ENCODE measurements around the gene EFS. TPM values are rescaled to one million over a fixed set of nuclear protein-coding genes. Genes with fewer than 3 reads are reported as not detected.
"Not testable (repeated sequence)": the region's sequence is repeated elsewhere in the genome, so short reads cannot be mapped to it uniquely, and the experiment has no call there.

Gene EFS
- total and polyA plus RNA-seq, 9 donors = 20.8 to 51.4 (median 43.9) TPM

DNA sequence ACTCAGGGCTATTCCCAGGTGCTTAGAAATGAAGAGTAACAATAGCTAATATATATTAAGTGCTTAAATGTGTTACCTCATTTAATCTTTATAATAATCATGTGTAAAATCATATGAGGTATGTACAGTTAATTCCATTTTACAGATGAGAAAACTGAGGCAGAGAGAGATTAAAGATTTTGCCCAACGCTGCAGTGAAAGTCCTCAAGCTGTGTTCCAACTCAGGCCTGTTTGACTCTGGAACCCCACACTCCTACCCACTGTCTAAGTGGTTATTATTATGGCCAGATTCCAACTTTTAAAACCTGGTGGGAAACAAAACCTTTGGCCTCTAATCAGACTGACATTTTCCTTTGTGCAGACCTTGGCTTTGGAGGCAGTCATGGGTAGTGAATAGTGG lies 22.0 kb upstream of the EFS start:
- no peak for DNase-seq
- Histone ChIP-seq H3K9me3 (replicated peaks; ENCODE audit: control insufficient read depth, low read depth, low read length) (no peaks in the 10 kb centered on the region), H3K27ac (ENCODE audit: low read length) (no peak overlapping the region), H3K36me3 (ENCODE audit: control insufficient read depth, insufficient read depth, low read length) (no peaks in the 10 kb centered on the region), H3K4me3 (ENCODE audit: low read length) (no peak overlapping the region), H3K4me1 (ENCODE audit: control insufficient read depth, insufficient read depth, low read length) (no peaks in the 10 kb centered on the region), H3K27me3 (ENCODE audit: control insufficient read depth, insufficient read depth, low read length) (peaks cover 3% of the 10 kb centered on the region)
- no CpG with 5 or more reads among the region's 1 CpG for WGBS (ENCODE audit: insufficient coverage)

- H3K9me3 ChIP-seq (replicated peaks; ENCODE audit: control insufficient read depth, low read depth, low read length); H3K27me3 ChIP-seq (ENCODE audit: control insufficient read depth, insufficient read depth, low read length); H3K4me1 ChIP-seq (ENCODE audit: control insufficient read depth, insufficient read depth, low read length); H3K4me3 ChIP-seq (ENCODE audit: low read length); DNase-seq; H3K36me3 ChIP-seq (ENCODE audit: control insufficient read depth, insufficient read depth, low read length); H3K27ac ChIP-seq (ENCODE audit: low read length): not testable (repeated sequence)
- 84% methylated on average over 11 of the region's 17 CpGs for WGBS (ENCODE audit: insufficient coverage)
These were observed 21.3 kb upstream of the EFS start for GRCh38 chr14:23386266-23386657.

DNA sequence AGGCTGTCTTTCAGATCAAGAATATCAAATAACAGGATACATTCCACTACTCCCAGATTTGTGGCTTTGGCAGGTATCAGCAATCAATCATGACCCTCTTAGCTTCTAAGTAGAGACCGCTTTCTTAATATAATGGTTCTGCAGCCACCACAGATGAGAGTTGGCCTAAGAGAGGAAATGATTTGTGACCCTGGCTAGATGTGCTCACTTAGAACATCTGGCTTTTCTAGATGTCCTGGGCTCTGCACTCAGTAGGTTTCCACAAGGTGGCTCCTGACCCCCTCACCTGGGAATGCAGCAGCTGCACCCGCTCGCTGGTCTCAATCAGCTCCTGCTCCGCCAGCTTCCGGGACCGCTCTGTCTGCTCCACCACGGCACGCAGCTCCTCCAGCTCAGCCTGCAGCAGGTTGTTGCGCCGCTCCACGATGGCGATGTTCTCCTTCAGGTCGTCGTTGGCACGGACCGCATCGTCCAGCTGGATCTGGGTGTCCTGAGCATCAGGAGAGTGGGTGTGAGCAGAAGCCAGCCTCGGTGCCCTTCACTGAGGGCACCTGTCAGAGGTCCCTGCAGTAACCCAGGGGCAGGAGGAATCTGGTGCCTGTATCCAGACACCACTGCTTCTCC lies 20.8 kb upstream of the EFS start:
- whole genome bisulfite sequencing (ENCODE audit: insufficient coverage) = 72% methylated on average over 10 of the region's 18 CpGs
- Histone ChIP-seq H3K4me1 (ENCODE audit: control insufficient read depth, insufficient read depth, low read length) (peaks cover 8% of the 10 kb centered on the region), H3K27ac (ENCODE audit: low read length) (no peak overlapping the region), H3K27me3 (ENCODE audit: control insufficient read depth, insufficient read depth, low read length) (peaks cover 3% of the 10 kb centered on the region), H3K9me3 (replicated peaks; ENCODE audit: control insufficient read depth, low read depth, low read length) (no peaks in the 10 kb centered on the region), H3K36me3 (ENCODE audit: control insufficient read depth, insufficient read depth, low read length) (no peaks in the 10 kb centered on the region), H3K4me3 (ENCODE audit: low read length) (no peak overlapping the region)
- DNase-seq = no peak

GRCh38 chr14:23385244-23385641 lies 20.3 kb upstream of the EFS start:
- Histone ChIP-seq H3K36me3 (ENCODE audit: control insufficient read depth, insufficient read depth, low read length) (no peaks in the 10 kb centered on the region), H3K4me3 (ENCODE audit: low read length) (no peak overlapping the region), H3K27ac (ENCODE audit: low read length) (no peak overlapping the region), H3K9me3 (replicated peaks; ENCODE audit: control insufficient read depth, low read depth, low read length) (no peaks in the 10 kb centered on the region), H3K4me1 (ENCODE audit: control insufficient read depth, insufficient read depth, low read length) (peaks cover 13% of the 10 kb centered on the region), H3K27me3 (ENCODE audit: control insufficient read depth, insufficient read depth, low read length) (peaks cover 3% of the 10 kb centered on the region)
- 22% methylated on average over 1 of the region's 2 CpGs for WGBS (ENCODE audit: insufficient coverage)
- DNase-seq = no peak

DNA sequence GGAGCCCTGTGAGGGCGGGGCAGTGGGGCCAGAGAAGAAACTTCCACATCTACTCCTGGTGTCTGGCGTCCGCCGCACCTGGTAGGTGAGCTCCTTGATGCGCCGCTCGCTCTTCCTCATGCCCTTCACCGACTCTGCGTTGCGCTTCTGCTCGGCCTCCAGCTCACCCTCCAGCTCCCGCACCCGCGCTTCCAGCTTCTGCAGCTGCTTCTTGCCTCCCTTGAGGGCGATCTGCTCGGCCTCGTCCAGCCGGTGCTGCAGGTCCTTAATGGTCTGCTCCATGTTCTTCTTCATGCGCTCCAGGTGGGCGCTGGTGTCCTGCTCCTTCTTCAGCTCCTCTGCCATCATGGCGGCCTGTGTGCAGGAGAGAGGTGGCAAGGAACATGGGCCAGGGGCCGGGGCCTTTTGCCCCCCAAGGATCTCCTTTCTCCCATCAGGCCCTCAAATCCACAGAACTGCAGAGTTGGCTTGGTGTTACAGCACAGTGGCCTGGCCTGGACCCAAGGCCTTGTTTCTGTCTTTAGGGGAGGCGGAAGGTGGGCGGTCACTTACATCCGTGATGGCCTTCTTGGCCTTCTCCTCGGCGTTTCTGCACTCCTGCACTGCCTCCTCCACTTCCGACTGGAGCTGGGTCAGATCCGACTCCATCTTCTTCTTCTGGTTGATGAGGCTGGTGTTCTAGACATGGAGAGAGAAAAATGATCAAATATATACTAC lies 19.6 kb upstream of the EFS start:
- no peak for DNase-seq
- H3K27ac ChIP-seq (ENCODE audit: low read length) = no peak overlapping the region
- no peak overlapping the region for H3K4me3 ChIP-seq (ENCODE audit: low read length)
- no peaks in the 10 kb centered on the region for H3K36me3 ChIP-seq (ENCODE audit: control insufficient read depth, insufficient read depth, low read length)
- H3K9me3 ChIP-seq (replicated peaks; ENCODE audit: control insufficient read depth, low read depth, low read length) = no peaks in the 10 kb centered on the region
- H3K4me1 ChIP-seq (ENCODE audit: control insufficient read depth, insufficient read depth, low read length) = peaks cover 18% of the 10 kb centered on the region
- WGBS (ENCODE audit: insufficient coverage) = 90% methylated on average over 19 of the region's 29 CpGs
- peaks cover 3% of the 10 kb centered on the region for H3K27me3 ChIP-seq (ENCODE audit: control insufficient read depth, insufficient read depth, low read length)

- DNase-seq = no peak
- peaks cover 2% of the 10 kb centered on the region for H3K27me3 ChIP-seq (ENCODE audit: control insufficient read depth, insufficient read depth, low read length)
- WGBS (ENCODE audit: insufficient coverage) = 19% methylated on average over 3 of the region's 10 CpGs
- H3K4me3 ChIP-seq (ENCODE audit: low read length) = no peak overlapping the region
- no peaks in the 10 kb centered on the region for H3K9me3 ChIP-seq (replicated peaks; ENCODE audit: control insufficient read depth, low read depth, low read length)
- H3K4me1 ChIP-seq (ENCODE audit: control insufficient read depth, insufficient read depth, low read length) = peaks cover 18% of the 10 kb centered on the region
- H3K27ac ChIP-seq (ENCODE audit: low read length) = no peak overlapping the region
- no peaks in the 10 kb centered on the region for H3K36me3 ChIP-seq (ENCODE audit: control insufficient read depth, insufficient read depth, low read length)
These were observed 17.9 kb upstream of the EFS start for GRCh38 chr14:23382731-23383440.

GRCh38 chr14:23382276-23382675 lies 17.3 kb upstream of the EFS start:
- Histone ChIP-seq H3K9me3 (replicated peaks; ENCODE audit: control insufficient read depth, low read depth, low read length) (no peaks in the 10 kb centered on the region), H3K36me3 (ENCODE audit: control insufficient read depth, insufficient read depth, low read length) (no peaks in the 10 kb centered on the region), H3K27me3 (ENCODE audit: control insufficient read depth, insufficient read depth, low read length) (peaks cover 2% of the 10 kb centered on the region), H3K4me3 (ENCODE audit: low read length) (no peak overlapping the region), H3K27ac (ENCODE audit: low read length) (no peak overlapping the region), H3K4me1 (ENCODE audit: control insufficient read depth, insufficient read depth, low read length) (peaks cover 19% of the 10 kb centered on the region)
- no peak for DNase-seq
- 100% methylated on average over 1 of the region's 6 CpGs for WGBS (ENCODE audit: insufficient coverage)

GRCh38 chr14:23381871-23382270 lies 16.9 kb upstream of the EFS start:
- WGBS (ENCODE audit: insufficient coverage) = 65% methylated on average over 3 of the region's 3 CpGs
- no peaks in the 10 kb centered on the region for H3K36me3 ChIP-seq (ENCODE audit: control insufficient read depth, insufficient read depth, low read length)
- peaks cover 3% of the 10 kb centered on the region for H3K27me3 ChIP-seq (ENCODE audit: control insufficient read depth, insufficient read depth, low read length)
- no peaks in the 10 kb centered on the region for H3K9me3 ChIP-seq (replicated peaks; ENCODE audit: control insufficient read depth, low read depth, low read length)
- H3K4me3 ChIP-seq (ENCODE audit: low read length) = no peak overlapping the region
- no peak for DNase-seq
- peaks cover 23% of the 10 kb centered on the region for H3K4me1 ChIP-seq (ENCODE audit: control insufficient read depth, insufficient read depth, low read length)
- no peak overlapping the region for H3K27ac ChIP-seq (ENCODE audit: low read length)

DNA sequence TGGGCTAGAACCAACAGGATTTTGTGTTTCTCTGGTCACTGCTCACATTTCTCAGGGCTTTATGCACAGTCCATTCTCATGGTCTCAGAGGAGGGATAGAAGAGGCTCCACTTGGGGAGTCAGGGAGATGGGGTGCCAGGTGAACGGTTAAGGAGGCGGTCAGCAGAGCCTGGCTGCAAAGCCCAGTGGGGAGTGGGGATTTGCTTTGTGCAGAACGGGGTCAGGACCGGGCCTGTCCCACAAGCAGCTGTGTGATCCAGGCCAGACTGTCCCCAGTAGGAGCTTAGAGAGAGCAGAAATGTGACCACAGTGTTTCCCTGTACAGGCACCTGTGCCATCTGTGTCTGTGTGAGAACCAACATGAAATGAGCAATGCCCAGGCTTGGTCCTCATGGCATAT lies 16.0 kb upstream of the EFS start:
- Histone ChIP-seq H3K4me1 (ENCODE audit: control insufficient read depth, insufficient read depth, low read length) (peaks cover 29% of the 10 kb centered on the region), H3K27me3 (ENCODE audit: control insufficient read depth, insufficient read depth, low read length) (peaks cover 8% of the 10 kb centered on the region), H3K36me3 (ENCODE audit: control insufficient read depth, insufficient read depth, low read length) (no peaks in the 10 kb centered on the region), H3K4me3 (ENCODE audit: low read length) (no peak overlapping the region), H3K9me3 (replicated peaks; ENCODE audit: control insufficient read depth, low read depth, low read length) (no peaks in the 10 kb centered on the region), H3K27ac (ENCODE audit: low read length) (no peak overlapping the region)
- WGBS (ENCODE audit: insufficient coverage) = 55% methylated on average over 2 of the region's 4 CpGs
- DNase-seq = no peak

GRCh38 chr14:23380197-23380914 lies 15.4 kb upstream of the EFS start:
- Histone ChIP-seq H3K4me3 (ENCODE audit: low read length) (no peak overlapping the region), H3K9me3 (replicated peaks; ENCODE audit: control insufficient read depth, low read depth, low read length) (no peaks in the 10 kb centered on the region), H3K27ac (ENCODE audit: low read length) (no peak overlapping the region), H3K4me1 (ENCODE audit: control insufficient read depth, insufficient read depth, low read length) (peaks cover 29% of the 10 kb centered on the region), H3K27me3 (ENCODE audit: control insufficient read depth, insufficient read depth, low read length) (peaks cover 8% of the 10 kb centered on the region), H3K36me3 (ENCODE audit: control insufficient read depth, insufficient read depth, low read length) (no peaks in the 10 kb centered on the region)
- DNase-seq = no peak
- WGBS (ENCODE audit: insufficient coverage) = 33% methylated on average over 14 of the region's 16 CpGs
